MM.1S (cell line): Measurements from ENCODE around the gene TRIM29.

Experiments used
- EZH2phosphoT487 ChIP-seq: fragments of 300-600 bp; sonication (generic); IDR thresholded peaks from 2 replicates; pipeline ENCODE4 v1.6.1; 2018; ENCODE audit warnings: antibody characterized with exemption, low read length
- TF ChIP-seq, protein P1 (sequence below): fragments of 300-600 bp; sonication (generic); IDR thresholded peaks from 2 replicates; pipeline ENCODE4 v1.5.1; 2016; ENCODE audit warnings: antibody characterized with exemption, low read length, mixed read lengths

DNA sequence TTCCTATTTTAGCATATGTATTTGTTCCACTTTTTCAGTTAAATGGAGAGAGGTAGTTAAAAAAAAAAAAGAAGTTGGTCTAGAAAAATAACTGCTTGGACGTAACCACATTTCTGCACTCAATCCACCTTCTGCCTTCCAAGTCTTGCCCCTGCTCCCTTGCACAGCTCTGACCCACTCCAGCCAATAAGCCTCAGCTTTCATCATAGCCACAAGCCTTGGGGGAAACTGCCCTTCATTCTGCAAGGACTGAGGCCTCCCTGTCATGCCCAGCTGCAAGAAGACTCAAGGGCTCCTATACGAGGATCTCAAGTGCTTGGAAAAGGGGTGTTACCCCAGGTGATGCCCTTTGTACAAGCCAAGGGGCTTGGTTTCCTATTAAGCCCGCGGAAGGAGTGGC lies 37.0 kb upstream of the TRIM29 start:
- TF ChIP-seq, protein P1, sequence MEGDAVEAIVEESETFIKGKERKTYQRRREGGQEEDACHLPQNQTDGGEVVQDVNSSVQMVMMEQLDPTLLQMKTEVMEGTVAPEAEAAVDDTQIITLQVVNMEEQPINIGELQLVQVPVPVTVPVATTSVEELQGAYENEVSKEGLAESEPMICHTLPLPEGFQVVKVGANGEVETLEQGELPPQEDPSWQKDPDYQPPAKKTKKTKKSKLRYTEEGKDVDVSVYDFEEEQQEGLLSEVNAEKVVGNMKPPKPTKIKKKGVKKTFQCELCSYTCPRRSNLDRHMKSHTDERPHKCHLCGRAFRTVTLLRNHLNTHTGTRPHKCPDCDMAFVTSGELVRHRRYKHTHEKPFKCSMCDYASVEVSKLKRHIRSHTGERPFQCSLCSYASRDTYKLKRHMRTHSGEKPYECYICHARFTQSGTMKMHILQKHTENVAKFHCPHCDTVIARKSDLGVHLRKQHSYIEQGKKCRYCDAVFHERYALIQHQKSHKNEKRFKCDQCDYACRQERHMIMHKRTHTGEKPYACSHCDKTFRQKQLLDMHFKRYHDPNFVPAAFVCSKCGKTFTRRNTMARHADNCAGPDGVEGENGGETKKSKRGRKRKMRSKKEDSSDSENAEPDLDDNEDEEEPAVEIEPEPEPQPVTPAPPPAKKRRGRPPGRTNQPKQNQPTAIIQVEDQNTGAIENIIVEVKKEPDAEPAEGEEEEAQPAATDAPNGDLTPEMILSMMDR: no peak
- TF ChIP-seq EZH2phosphoT487: no peak
